AG08396 (cell line): ENCODE data around the gene OPN5.

Experiments
- DNase-seq: peaks from one replicate; pipeline ENCODE4 v3.0.0; 2012; ENCODE audit warnings: low spot score, mixed read lengths

Gene OPN5

GRCh38 chr6:47859175-47859574 is 77.3 kb downstream of the OPN5 start:
- no peak for DNase-seq

DNA sequence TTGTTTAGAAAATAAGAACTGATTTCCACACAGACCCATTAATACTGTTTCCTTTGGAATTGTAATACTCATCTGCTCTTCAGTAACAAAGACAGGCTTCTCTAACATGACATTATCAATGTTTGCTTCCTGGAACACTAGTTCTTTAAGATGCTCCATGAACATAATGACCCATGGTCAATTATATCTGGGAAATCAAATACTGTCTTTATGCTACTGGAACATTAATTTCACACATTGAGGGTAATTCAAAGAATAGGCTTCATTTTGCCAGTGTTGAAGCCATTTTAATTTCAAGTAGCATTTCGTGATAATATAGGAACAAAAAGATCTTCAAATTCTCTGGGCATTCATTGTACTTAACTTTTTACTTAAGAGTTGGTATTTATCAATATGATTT is 80.9 kb downstream of the OPN5 start:
- DNase-seq: no peak

- DNase-seq: no peak
These were observed 83.4 kb downstream of the OPN5 start for GRCh38 chr6:47865206-47865605.

GRCh38 chr6:47875593-47875992 is 93.8 kb downstream of the OPN5 start:
- DNase-seq: no peak
